COLO829 (cell line): ENCODE measurements around the gene YDJC.
"Not testable (repeated sequence)": the region's sequence is repeated elsewhere in the genome, so short reads cannot be mapped to it uniquely, and the experiment has no call there.

Source experiments
- DNase-seq: peaks from one replicate; pipeline ENCODE4 v3.0.0; 2012; ENCODE audit warnings: low spot score

The YDJC gene

GRCh38 chr22:21632237-21632895 is 2.5 kb upstream of the YDJC start, which contains the start of gene CCDC116:
Gene CCDC116, plus strand, starts transcription at chr22:21632760. Its CDS starts 422 bp downstream, at chr22:21633182.
- DNase-seq, result no peak

- DNase-seq, result no peak
Measured at GRCh38 chr22:21631025-21631424, 1.2 kb upstream of the YDJC start.

- no peak for DNase-seq
Measured at GRCh38 chr22:21628386-21629254, 1.2 kb downstream of the YDJC start.

DNA sequence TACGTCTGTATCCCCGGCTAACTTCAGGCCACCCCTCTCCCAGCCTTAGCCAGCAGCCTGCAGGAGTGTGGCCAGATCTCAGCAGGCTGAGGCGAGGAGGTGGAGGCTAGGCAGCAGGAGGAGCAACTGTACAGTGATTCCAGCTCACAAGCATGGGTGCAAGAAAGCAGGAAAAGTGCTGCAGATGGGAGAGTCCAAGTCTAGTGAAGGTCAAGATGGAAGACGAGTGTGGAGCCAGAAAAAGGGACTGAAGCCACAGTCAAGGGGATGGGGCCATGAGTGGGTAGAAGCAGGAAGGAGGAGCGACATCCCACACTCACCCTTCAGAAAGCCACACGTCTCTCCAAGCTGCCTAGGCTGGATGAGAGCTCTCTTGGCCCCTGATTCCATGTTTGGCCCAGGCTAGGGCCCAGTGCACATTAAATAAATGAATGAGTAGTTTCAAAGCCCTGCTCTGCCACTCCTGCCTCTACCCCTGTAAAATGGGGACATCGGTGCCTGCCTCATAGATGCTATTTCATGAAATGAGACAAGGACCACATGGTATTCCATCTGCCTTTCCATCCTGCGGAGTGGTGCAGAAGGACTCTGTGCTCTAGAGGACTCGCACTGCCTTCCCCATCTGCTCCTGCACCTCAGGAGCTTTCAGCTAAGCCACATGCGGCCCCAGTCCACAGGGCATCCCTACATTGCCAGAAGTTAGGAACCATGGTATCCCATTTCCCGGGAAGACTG is 2.9 kb downstream of the YDJC start:
- DNase-seq, result no peak

GRCh38 chr22:21626073-21626734 is 3.6 kb downstream of the YDJC start:
- no peak for DNase-seq

GRCh38 chr22:21624880-21625791 is 4.7 kb downstream of the YDJC start:
- DNase-seq, result no peak

DNA sequence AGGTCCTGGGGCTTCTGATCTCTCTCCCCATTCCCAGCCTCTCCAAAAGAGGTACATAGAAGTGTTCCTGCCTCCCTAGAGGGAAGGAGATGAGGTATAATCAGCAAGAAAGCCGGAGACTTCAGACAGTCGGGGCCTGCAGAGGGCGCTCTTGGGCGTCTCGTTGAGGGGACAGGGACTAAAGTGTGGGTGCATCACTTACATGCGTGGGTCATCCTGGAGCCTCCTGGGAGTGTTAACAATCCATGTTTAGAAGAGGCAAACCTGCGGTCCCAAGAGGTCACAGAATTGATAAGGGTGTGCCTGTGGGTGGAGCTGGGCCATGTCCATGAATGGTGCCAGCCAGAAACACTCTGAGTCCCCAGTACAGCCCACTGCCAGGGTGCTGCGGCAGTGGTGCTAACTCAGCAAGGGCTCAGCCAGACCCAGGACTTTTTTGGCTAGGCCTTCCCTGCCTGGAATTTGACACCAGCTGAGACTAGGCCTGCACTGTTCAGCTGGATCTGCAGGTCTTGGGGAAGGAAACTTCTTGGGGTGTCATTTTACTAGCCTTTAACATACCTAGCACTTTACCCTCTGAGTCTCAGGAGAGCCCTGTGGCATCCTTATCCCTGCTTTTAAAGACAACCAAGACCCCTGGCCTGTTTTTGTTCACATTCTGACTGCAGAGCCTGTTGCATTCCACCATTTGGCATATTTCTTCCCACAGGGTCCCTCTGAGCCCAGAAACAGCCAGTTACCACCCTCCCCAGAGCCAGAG is 5.5 kb downstream of the YDJC start:
- DNase-seq, result no peak

DNA sequence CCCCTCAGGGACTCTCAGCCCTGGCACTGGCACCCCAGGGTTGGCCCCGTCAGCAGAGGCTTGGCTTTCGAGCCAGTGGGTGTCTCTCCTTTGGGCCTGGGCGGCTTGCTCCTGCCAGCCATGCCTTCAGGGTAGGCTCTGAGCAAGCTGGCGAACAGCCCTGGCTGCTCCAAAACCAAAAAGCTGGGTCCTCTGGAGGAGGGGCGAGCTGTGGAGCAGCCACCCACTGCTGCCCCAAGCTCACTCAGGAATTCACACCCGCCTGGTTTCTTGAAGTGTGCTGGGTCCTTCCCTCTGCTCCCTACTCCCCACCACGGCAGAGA is 6.2 kb downstream of the YDJC start:
- DNase-seq, result no peak

DNA sequence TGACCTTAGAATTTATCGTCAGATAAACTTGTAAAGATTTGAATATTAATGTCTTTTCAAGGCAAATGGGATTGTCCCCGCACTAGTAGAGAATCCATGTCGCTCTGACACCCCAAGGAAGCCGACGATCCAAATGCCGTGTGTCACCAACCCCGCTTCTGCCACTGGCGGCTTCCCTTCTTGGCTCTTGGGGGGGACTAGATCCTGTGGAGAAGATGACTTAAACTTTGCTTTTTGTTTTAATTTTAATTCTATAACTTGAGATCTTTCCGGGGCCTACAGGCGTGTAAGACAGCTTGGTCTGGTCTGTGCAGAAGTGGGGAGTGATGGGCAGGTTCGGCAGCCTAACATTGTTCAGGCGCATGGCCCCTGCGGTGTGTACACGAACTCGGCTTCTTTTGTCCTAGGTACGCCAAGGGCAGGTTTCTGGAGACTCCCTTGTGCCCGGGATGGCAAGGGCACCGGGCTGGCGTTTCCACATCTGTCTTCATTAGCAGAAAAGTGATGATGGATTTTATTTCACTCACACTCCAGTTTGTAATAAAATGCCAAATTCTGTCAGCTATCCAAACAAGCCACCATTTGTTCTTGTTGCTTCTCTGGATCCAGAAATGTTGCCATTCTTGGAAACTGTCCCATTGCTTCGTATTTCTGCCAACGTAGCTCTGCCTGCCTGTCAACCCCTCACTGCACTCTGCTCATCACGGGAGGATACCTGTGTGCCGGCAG is 6.7 kb downstream of the YDJC start:
- DNase-seq, result no peak

DNA sequence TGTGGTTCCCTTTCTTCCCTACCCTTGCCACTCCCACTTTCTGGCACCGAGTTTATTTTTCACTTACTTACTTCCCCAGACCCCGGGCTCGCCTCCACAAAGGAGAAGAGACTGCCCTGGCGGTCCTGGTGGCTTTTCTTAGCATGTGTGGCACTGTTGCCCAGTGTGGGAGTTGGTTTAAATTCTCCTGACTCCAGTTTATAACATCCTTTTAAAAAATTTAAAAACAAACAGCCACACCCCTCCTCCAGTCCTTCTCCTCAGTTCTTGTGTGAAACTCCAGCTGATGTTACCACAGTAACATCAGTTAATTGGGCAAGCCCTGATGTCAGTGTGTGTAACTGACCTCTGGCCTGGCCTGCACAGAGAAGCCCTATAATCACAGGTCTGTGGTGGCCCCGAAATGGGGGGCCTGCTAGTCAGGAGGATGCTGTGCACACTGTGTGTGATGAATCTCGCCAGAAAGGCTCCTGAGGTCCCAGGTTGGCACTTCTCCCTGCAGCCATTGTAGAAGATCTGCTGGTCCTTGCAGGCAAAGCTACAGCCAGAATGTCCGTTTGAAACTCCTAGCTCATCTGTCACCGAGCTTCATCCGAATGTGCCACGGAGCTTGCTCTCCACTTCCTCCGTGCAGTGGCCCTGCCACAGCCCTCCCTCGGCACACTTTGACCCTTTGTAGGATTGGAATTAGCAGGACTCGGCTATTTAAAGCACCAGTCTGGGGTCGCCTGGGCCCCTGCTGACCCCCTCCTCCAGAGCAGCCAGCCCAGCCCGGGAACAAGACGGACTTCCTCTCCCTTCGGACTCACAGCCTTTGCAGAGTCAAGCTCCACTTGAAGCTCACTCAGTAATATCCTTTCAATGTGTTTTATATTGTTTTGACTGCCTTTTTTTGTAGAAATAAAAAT is 7.6 kb downstream of the YDJC start:
- no peak for DNase-seq

- no peak for DNase-seq
Measured at GRCh38 chr22:21621025-21621424, 8.8 kb downstream of the YDJC start.

DNA sequence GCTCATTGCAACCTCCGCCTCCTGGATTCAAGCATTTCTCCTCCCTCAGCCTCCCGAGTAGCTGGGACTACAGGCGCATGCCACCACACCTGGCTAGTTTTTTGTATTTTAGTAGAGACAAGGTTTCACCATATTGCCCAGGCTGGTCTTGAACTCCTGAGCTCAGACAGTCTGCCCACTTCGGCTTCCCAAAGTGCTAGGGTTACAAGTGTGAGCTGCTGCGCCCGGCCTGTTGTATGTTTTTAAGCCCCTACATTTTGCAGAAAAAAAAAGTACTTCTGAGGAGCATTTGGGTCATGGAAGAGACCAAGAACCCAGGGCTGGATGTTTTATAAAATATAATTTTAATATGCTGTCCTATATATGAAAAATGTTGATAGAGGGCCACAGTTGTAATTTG is 12.5 kb downstream of the YDJC start:
- not testable (repeated sequence) for DNase-seq

DNA sequence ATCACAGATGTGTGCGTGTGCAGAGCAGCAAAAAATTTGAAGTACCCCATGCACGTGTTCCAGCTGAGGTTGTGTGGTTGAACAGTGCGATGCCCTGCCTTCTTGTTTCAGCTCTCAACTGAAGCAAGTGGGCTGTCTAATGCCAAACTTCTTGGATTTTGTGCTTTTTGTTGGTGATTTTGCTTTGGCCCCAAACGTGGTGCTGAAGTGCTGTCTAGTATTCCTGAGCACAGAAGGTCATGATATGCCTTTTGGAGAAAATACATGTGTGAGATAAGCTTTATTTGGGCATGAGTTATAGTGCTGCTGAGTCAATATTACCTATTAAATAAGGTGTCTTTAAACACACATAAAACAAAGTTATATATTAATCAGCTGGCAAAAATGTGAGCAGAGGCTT is 14.1 kb downstream of the YDJC start:
- DNase-seq, result no peak

GRCh38 chr22:21613553-21614233 is 16.1 kb downstream of the YDJC start:
- DNase-seq, result no peak

- no peak for DNase-seq
Measured at GRCh38 chr22:21612858-21613257, 17.0 kb downstream of the YDJC start.

DNA sequence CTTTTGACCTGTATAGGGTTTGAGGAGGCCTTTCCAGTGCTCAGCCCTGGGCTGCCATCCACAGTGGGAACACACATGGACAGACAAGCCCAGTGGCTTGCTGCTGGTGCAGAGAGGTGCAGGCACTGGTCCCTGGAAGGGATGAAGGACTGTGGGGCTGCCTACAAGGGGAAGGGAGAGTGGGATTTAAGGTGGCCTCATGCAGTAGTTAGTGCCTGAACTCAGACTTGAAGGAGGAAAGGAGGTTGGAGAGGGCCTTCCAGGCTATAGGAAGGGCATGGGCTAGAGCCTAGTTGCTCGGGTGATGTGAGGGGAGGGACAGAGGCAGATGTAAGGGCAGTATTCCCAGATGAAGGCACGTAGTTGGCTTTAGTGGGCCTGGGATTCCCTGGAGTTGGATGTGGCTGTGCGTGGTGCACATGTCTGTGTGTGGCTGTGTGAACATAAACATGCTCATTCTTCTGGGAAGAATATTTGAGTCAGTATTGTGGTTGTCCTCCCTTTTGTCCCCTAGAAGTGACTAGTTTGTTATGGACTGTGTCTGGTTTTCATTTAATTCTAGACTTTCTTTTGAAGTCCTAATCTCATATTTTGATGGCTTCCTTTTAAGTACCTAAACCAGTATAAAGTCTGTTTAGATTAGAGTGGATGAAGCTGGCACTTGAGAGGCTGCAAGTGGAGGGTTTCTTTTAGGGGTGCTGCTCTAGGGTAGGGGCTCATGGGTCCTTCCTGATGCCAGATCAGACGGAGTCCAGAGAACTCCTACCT is 18.4 kb downstream of the YDJC start:
- DNase-seq, result no peak

GRCh38 chr22:21609556-21610157 is 20.2 kb downstream of the YDJC start:
- DNase-seq, result not testable (repeated sequence)
